ENCODE measurements around the gene PRR9.

DNA sequence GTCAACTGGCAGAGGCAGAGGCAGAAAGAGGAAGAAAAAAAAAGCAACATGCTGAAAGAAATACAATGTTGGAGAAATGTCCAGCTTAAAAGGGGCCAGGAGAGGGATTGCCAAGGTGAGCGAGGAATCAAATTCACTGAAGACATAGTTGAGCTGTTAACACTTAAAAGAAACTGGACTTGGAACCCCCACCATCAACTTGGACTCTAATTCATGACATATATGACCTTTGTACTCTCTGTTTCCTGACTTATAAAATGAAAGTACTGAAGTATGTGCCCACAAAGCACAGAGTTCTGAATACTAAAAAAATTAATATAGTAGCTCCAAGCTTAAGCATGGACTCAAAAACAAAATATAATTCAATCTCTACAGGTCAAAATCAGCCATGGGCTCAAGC is 16.1 kb downstream of the PRR9 start:
- TF ChIP-seq, protein P1, sequence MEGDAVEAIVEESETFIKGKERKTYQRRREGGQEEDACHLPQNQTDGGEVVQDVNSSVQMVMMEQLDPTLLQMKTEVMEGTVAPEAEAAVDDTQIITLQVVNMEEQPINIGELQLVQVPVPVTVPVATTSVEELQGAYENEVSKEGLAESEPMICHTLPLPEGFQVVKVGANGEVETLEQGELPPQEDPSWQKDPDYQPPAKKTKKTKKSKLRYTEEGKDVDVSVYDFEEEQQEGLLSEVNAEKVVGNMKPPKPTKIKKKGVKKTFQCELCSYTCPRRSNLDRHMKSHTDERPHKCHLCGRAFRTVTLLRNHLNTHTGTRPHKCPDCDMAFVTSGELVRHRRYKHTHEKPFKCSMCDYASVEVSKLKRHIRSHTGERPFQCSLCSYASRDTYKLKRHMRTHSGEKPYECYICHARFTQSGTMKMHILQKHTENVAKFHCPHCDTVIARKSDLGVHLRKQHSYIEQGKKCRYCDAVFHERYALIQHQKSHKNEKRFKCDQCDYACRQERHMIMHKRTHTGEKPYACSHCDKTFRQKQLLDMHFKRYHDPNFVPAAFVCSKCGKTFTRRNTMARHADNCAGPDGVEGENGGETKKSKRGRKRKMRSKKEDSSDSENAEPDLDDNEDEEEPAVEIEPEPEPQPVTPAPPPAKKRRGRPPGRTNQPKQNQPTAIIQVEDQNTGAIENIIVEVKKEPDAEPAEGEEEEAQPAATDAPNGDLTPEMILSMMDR (IDR thresholded peaks at IDR 0.05): no peak
- TF ChIP-seq POLR2A (IDR thresholded peaks at IDR 0.05): no peak
